Measurements from ENCODE around the gene TMED4. TPM values are rescaled to one million over a fixed set of nuclear protein-coding genes. Genes with fewer than 3 reads are reported as not detected.
A peak's percentile ranks its signal among the peaks of the same experiment; 100 is the strongest.
"Not testable (repeated sequence)": the region's sequence is repeated elsewhere in the genome, so short reads cannot be mapped to it uniquely, and the experiment has no call there.

Gene TMED4
- polyA plus RNA-seq, 10 donors, result 64.5 to 107 (median 83.2) TPM

DNA sequence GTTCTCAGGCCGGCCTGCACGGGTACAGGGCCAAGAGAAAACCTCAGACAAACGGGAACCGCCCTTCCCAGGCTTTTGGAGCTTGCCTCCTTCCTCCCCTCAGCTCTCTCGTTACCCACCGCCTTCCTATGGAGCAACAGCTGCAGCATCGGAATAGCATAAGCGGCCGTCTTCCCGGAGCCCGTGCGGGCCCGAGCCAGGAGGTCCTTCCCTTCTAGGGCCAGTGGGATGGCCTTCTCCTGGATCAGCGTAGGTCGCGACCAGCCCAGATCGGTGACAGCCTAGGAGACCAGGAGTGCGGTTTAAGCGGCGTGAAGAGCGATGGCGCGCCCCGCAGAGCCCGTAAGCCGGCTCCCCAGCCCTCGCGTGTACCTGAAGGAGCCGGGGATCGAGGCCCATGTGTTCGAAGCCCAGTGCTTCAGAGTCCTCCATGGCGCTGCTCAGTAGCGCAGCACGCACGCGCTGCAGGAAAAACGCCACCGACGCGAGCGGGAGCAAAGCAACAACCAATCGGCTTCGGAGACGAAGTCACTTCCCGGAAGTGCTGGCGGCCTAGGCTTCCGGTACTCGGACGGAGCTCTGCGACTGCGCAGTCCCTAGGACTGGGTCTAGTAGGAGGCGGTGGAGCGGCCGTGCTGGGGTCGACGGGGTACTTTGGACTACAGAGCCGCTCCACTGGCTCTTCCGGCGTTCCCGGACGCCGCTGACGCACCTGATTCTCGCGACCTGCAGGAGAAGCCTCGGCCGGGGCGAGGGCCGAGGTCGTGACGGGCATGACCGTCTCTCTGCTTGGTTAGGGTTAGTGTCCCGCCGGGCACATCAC lies 8.4 kb downstream of the TMED4 start, which contains the start of gene DDX56:
Gene DDX56 (minus strand): TSS at position 445 of the 823 bp plus-strand sequence. CDS start 13 bp downstream, at position 432.
- DNase-seq, result peak; percentile 94 to 98 (median 97)

GRCh38 chr7:44572771-44573170 lies 9.3 kb downstream of the TMED4 start:
- no peak for DNase-seq

- DNase-seq, result no peak
These were observed 12.1 kb downstream of the TMED4 start for GRCh38 chr7:44569959-44570358.

DNA sequence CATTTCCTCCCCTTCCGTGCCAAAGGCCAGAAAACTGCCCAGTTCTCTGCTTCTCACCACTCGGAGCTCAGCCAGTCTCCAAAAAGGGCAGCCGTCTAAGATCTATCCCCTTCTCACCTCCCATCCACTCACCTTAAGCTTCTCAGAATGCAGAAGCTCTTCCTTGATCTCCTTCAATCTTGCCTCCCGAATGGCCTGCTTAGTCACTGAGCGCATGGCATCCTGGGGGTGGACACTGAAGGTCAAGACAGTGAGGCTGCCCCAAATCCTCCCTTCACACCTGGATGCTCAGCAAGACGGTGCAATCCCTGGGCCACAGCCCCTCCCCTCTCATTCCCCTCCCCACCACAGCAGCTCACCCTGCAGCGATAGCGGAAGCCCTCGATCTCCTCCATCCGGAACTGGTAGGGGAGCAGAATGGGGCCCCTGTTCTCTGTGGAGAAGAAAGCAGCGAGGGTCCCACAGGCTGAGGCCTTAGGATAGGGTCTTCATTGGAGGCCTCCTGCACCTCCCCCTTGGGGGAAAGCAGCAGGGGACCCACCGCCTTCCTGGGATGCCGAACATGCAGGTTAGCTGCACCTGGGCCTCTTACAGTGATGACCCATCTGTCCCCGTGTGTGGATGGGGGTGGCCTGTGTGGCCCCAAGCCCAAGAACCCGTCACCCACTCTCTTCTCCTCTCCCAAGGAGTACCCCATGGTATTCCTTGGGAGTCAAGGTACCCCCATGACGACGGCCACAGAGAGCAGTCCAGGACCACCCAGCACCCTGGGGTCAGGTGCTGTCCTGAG lies 13.1 kb downstream of the TMED4 start:
- DNase-seq, result no peak

DNA sequence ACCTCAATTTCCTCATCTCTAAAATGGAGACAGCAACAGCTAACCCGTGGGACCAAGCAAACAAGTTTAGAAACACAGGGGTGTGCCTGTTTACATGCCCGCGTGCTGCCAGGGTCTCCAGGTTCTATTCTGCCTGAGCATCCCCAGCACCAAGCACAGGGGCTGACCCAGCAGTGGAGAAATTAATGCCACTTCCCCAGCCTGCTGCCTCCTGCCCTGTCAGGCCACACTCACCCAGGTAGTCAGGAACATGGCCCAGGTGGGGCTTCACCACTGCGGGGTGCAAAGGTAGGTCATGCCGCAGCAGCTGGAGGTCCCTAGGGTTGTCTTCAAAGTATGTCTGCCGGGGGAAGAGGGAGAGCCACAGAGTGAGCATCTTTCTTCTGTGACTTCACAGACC lies 14.1 kb downstream of the TMED4 start:
- DNase-seq, result no peak

GRCh38 chr7:44566680-44567079 lies 15.4 kb downstream of the TMED4 start:
- DNase-seq, result no peak

GRCh38 chr7:44565795-44566559 lies 16.1 kb downstream of the TMED4 start:
- no peak for DNase-seq

- DNase-seq, result peak in 1 of 3 donors; percentile 65
These were observed 16.8 kb downstream of the TMED4 start for GRCh38 chr7:44565097-44565794.

- no peak for DNase-seq
These were observed 17.4 kb downstream of the TMED4 start for GRCh38 chr7:44564606-44565005.

GRCh38 chr7:44563171-44563679 lies 18.8 kb downstream of the TMED4 start:
- no peak for DNase-seq

- not testable (repeated sequence) for DNase-seq
These were observed 19.4 kb downstream of the TMED4 start for GRCh38 chr7:44562622-44562962.

DNA sequence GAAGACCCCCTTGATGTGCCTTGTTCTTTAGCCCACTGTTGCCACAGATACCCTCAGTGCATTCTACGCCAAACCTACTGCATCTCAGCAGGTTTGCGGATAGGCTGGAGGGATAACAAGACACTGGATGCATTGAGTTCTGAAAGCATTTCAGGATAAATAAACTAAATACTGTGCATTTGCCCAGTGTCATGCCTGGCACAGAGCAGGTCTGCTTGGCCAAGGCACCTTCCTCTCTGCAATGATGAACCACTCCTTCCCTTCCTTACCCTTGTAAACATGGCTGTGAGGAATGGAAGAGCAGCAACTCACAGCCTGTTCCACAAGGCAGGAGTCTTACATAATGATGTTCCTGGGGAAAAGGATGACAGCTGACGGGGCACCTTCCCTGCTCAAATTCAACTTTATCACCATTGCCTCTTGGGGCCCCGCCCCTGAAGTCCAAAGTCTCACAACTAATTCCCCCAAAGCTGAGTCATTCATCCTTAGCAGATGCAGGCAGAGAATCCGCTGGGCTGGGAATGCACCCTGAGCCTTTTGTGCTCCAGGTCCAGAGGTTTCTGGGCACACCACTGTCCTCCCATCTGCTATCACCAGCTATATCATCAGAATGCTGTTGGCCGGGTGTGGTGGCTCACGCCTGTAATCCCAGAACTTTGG lies 19.9 kb downstream of the TMED4 start:
- DNase-seq, result no peak

GRCh38 chr7:44561481-44561880 lies 20.6 kb downstream of the TMED4 start:
- no peak for DNase-seq

- DNase-seq, result no peak
These were observed 22.5 kb downstream of the TMED4 start for GRCh38 chr7:44559485-44559884.

- no peak for DNase-seq
These were observed 24.5 kb downstream of the TMED4 start for GRCh38 chr7:44557485-44557884.

DNA sequence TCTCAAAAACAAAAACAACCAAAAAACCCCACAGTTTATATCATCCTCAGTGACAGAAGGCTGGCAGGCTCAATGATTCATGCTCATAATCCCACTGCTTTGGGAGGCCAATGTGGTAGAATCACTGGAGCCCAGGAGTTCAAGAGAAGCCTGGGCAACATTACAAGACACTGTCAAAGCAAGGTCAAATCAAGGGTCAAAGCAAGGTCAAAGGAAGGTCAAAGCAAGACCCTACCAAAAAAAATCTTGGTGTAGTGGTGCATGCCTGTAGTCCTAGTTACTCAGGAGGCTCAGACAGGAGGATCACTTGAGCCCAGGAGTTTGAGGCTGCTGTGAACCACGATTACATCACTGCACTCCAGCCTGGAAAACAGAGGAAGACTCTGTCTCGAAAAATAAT lies 26.7 kb downstream of the TMED4 start:
- DNase-seq, result no peak

DNA sequence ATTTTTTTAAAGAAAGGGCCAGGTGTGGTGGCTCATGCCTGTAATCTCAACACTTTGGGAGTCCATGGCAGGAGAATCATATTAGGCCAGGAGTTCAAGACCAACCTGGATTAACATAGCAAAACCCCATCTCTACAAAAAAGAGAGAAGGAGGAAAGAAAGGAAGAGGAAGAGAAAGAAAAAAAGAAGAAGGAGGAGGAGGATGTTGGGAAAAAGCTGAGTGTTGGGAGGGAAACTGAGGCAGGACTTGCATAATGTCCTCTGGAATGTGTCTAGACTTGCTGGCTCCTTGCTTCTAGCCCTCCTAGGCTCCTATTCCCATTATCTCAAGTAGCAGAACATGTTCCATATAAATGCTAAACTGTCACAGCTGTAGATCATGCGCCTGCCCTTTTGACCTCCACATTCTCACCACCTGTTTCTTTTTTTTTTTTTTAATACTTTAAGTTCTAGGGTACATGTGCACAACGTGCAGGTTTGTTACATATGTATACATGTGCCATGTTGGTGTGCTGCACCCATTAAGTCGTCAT lies 29.5 kb downstream of the TMED4 start:
- DNase-seq, result not testable (repeated sequence)

GRCh38 chr7:44549457-44549856 lies 32.6 kb downstream of the TMED4 start:
- DNase-seq, result no peak

DNA sequence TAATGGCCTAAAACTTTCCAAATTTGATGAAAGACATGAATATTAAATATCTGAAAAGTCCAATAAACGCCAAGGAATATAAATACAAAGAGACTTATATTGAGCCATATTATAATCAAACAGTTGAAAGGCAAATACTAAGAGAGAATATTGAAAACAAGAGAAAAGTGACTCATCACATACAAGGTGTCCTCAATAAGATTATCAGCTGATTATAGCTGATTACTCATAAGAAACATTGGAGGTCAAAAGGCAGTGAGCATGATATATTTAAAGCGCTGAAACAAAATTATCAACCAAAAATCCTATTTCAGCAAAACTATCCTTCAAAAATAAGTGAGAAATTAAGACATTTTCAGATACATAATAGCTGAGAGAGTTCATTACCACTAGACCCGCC lies 33.1 kb downstream of the TMED4 start:
- DNase-seq, result no peak

DNA sequence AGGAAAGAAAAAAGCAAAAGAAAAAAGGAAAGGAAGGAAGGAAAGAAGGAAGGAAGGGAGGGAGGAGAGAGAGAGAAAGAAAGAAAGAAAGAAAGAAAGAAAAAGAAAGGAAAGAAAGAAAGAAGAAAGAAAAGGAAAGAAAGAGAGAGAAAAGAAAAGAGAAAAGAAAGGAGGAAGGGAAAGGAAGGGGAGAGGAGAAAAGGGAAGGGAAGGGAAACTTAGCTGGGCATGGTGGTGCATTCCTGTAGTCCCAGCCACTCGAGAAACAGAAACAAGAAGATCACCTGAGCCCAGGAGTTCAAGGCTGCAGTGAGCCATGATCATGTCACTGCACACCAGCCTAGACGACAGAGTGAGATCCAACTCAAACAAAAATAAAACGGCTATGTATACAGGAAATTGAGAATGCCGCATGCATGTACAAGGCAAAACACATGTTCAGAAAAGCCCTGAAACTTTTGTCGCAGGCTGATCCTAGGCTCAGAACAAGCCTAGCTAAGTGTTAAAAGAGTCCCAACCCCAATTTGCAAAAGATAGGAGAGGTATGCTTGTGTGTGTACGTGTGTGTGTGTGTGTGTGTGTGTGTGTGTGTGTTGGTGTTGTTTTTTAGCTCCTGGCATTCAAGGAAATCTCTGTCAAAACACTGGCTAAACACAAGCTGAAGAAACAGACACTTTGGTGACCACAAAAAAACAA lies 34.3 kb downstream of the TMED4 start:
- no peak for DNase-seq
